HK-2 (cell line): ENCODE results near the gene MARCHF2.

Experiments used
- DNase-seq: peaks from one replicate; pipeline ENCODE4 v3.0.0-alpha.2; 2018; ENCODE audit not compliant: unreplicated experiment

The MARCHF2 gene

GRCh38 chr19:8453616-8454015, 40.5 kb downstream of the MARCHF2 start:
- DNase-seq: no peak

- no peak for DNase-seq
These were observed 41.1 kb downstream of the MARCHF2 start for GRCh38 chr19:8454218-8454617.

GRCh38 chr19:8455018-8455417, 41.9 kb downstream of the MARCHF2 start:
- DNase-seq: no peak

GRCh38 chr19:8456064-8456463, 43.0 kb downstream of the MARCHF2 start:
- DNase-seq: no peak

GRCh38 chr19:8457209-8457608, 44.1 kb downstream of the MARCHF2 start:
- no peak for DNase-seq

- no peak for DNase-seq
These were observed 44.7 kb downstream of the MARCHF2 start for GRCh38 chr19:8457827-8458226.

GRCh38 chr19:8458380-8458779, 45.3 kb downstream of the MARCHF2 start:
- DNase-seq: no peak

GRCh38 chr19:8459095-8459494, 46.0 kb downstream of the MARCHF2 start:
- no peak for DNase-seq

GRCh38 chr19:8459520-8460270, 46.6 kb downstream of the MARCHF2 start:
- DNase-seq: no peak

- DNase-seq: no peak
These were observed 47.6 kb downstream of the MARCHF2 start for GRCh38 chr19:8460516-8461298.

GRCh38 chr19:8461376-8461775, 48.3 kb downstream of the MARCHF2 start:
- no peak for DNase-seq

GRCh38 chr19:8461891-8462290, 48.8 kb downstream of the MARCHF2 start:
- DNase-seq: no peak

GRCh38 chr19:8462571-8462970, 49.5 kb downstream of the MARCHF2 start:
- no peak for DNase-seq

GRCh38 chr19:8463365-8463764, 50.3 kb downstream of the MARCHF2 start:
- DNase-seq: no peak

- DNase-seq: no peak
These were observed 52.9 kb downstream of the MARCHF2 start for GRCh38 chr19:8466018-8466417.

GRCh38 chr19:8468124-8468523, 55.0 kb downstream of the MARCHF2 start:
- no peak for DNase-seq

- DNase-seq: no peak
These were observed 55.8 kb downstream of the MARCHF2 start for GRCh38 chr19:8468761-8469373.

- DNase-seq: no peak
These were observed 56.7 kb downstream of the MARCHF2 start for GRCh38 chr19:8469613-8470368.

- no peak for DNase-seq
These were observed 60.8 kb downstream of the MARCHF2 start for GRCh38 chr19:8473648-8474476.

GRCh38 chr19:8475005-8475404, 61.9 kb downstream of the MARCHF2 start:
- no peak for DNase-seq

- no peak for DNase-seq
These were observed 63.4 kb downstream of the MARCHF2 start for GRCh38 chr19:8476524-8476923.
